Measurements from ENCODE around the gene MYOZ3.

Gene MYOZ3

DNA sequence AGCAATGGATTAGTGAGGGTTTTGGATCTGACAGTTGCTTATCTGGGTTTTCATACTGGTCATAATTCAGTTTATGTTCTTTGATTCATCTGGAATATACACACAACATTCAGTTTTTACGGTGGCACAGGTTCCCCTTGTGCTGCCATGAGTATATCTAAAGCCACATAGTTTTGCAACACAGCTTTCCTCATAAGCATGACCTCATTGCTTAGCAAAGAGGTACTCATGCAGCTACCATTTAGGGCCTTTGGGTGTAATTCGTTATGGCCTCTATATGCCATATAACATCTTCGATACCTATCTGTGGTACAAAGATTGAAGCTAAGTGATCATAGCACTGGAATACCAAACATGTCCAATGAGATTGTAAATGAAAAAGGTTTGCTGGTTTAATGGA, 42.7 kb downstream of the MYOZ3 start:
- no peak for DNase-seq (ENCODE audit: low read depth)

DNA sequence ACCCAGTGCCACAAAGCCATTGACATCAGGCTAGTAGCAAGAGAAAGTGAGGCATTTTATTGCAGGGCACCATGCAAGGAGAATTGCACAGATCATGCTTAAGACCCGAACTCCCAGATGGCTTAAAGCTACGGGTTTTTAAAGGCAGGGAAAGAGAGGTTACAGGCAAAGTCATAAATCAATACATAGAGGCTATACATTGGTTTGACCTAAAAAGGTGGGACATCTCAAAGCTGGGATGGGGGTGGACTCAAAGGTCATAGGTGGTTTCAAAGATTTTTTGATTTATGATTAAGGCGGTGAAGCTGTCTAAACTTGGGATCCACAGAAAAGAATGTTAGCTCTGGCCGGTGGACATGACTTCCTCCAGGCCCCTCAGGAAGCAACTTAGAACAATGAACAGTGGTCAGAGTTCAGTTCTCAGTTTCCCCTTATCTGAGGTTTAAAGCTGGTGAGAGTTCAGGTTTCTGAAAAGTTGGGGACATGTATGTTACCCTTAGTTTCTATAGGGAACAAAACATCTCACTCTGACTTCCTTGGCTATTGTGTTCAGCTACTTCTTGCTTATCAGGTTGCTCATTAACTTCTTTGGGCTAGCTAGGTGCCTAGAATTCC, 45.8 kb downstream of the MYOZ3 start:
- DNase-seq (ENCODE audit: low read depth), result no peak

DNA sequence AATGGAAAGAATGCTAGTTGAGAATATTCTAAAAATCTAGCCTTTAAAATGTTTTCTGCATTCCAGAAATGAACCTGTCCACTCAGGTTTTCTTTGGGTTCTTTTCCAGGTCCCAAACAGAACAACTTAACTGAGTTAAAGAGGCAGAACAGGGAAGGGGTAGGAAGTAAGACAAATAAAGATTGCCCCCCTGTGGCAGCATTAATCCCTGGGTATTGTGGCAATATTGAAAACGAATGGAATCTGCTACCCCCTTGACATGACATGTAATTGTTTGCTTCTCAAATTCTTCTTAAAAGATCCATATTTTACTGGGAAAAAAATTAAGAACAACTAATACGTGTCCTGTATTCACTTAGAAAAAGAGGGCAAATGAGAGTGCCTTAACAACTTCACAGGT, 49.1 kb downstream of the MYOZ3 start:
- no peak for DNase-seq (ENCODE audit: low read depth)

DNA sequence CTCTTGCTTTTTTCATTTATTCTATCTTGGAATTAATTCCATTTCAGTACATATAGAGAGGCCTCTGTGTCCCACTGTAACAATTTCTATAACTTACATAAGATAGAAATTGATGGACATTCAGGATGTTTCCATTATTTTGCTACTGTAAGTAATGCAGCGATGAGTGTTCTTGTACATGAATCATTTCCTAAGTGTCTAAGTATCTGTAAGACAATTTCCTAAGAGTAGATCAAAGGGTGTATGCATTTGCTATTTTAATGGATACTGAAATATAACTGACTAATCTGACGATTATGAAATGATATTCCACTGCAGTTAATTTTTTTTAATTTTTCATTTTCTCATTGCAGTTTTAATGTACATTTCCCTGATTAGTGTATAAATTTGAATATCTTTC, 62.8 kb downstream of the MYOZ3 start:
- no peak for DNase-seq (ENCODE audit: low read depth)
